Common myeloid progenitor, CD34-positive (primary cell): ENCODE measurements around the gene GUCY1A1.
A peak's percentile ranks its signal among the peaks of the same experiment; 100 is the strongest.

Source experiments
- CTCF ChIA-PET: fragments of 350-600 bp; sonication (Branson Sonifier 250); formaldehyde crosslinking; loops from one replicate; lab custom pipeline; 2021; ENCODE audit warnings: antibody characterized with exemption; lab: Charles Lee
- POLR2A ChIA-PET: fragments of 350-600 bp; sonication (Branson Sonifier 250); formaldehyde crosslinking; loops from one replicate; lab custom pipeline; 2021; ENCODE audit warnings: antibody characterized with exemption; lab: Charles Lee
- DNase-seq, 3 donors: peaks; one replicate each; pipeline versions ENCODE4 v3.0.0 to v3.0.0-alpha.2; 2013
- H3K27ac ChIP-seq, 2 experiments: 1 replicate in 1 of 2; 2 replicates in 1 of 2; pipeline ENCODE4 v1.7.0; 2013; ENCODE audit warnings: inconsistent platforms in 2 of 2, low read length in 2 of 2, mild to moderate bottlenecking in 2 of 2, low read depth in 1 of 2, moderate library complexity in 1 of 2; ENCODE audit not compliant: severe bottlenecking in 2 of 2, insufficient read depth in 1 of 2, poor library complexity in 1 of 2
- H3K27me3 ChIP-seq, 5 experiments: replicated peaks in 2 of 5; 1 replicate in 3 of 5; 2 replicates in 2 of 5; pipeline versions ENCODE4 v1.6.1 to v1.7.0; 2013; ENCODE audit warnings: low read length in 4 of 5, mild to moderate bottlenecking in 2 of 5, moderate library complexity in 2 of 5, inconsistent platforms in 1 of 5; ENCODE audit not compliant: insufficient read depth in 5 of 5, control insufficient read depth in 4 of 5
- H3K36me3 ChIP-seq, 4 experiments: 1 replicate in 2 of 4; 2 replicates in 2 of 4; pipeline versions ENCODE4 v1.6.1 to v1.7.0; 2013; ENCODE audit warnings: low read length in 3 of 4, control low read depth in 1 of 4, mild to moderate bottlenecking in 1 of 4; ENCODE audit not compliant: control insufficient read depth in 4 of 4, insufficient read depth in 4 of 4
- H3K4me1 ChIP-seq, 4 experiments: 1 replicate in 3 of 4; 2 replicates in 1 of 4; pipeline versions ENCODE4 v1.6.1 to v1.7.1; 2013; ENCODE audit warnings: low read length in 3 of 4, mild to moderate bottlenecking in 3 of 4, control low read depth in 1 of 4, inconsistent platforms in 1 of 4, moderate library complexity in 1 of 4; ENCODE audit not compliant: control insufficient read depth in 4 of 4, insufficient read depth in 4 of 4; ENCODE audit errors: control extremely low read depth in 1 of 4
- H3K4me3 ChIP-seq, 7 experiments: 1 replicate in 4 of 7; 2 replicates in 3 of 7; pipeline versions ENCODE4 v1.5.1 to v1.7.0; 2013; ENCODE audit warnings: mild to moderate bottlenecking in 7 of 7, low read length in 6 of 7, moderate library complexity in 6 of 7, inconsistent platforms in 2 of 7, low read depth in 2 of 7, control low read depth in 1 of 7; ENCODE audit not compliant: insufficient read depth in 4 of 7, control insufficient read depth in 1 of 7; ENCODE audit errors: extremely low read depth in 1 of 7
- H3K9me3 ChIP-seq, 5 experiments: 1 replicate in 4 of 5; 2 replicates in 1 of 5; pipeline versions ENCODE4 v1.6.1 to v1.7.1; 2013; ENCODE audit warnings: low read length in 4 of 5, mild to moderate bottlenecking in 2 of 5, inconsistent platforms in 1 of 5, low read depth in 1 of 5, moderate library complexity in 1 of 5; ENCODE audit not compliant: control insufficient read depth in 4 of 5, insufficient read depth in 2 of 5; ENCODE audit errors: control extremely low read depth in 1 of 5
- WGBS: methylation state at CpG from one replicate; pipeline ENCODE4 v1.1.5; 2013; ENCODE audit not compliant: insufficient coverage; 5-methylcytosine and 5-hydroxymethylcytosine counted together

GUCY1A1 gene

GRCh38 chr4:155741546-155741945 is 74.9 kb downstream of the GUCY1A1 start:
- no peak for DNase-seq
- POLR2A ChIA-PET = no interaction called here
- Histone ChIP-seq H3K4me3 (no peak overlapping the region), H3K36me3 (no peaks in the 10 kb centered on the region), H3K4me1 (no peaks in the 10 kb centered on the region), H3K27ac (no peak overlapping the region), H3K9me3 (no peaks in the 10 kb centered on the region), H3K27me3 (no peaks in the 10 kb centered on the region)
- CTCF ChIA-PET = interaction anchor here (0.6 to 4.1 kb wide), 6 partner anchors 8 to 93 kb away, joined by 3 to 22 read pairs (median 3); partner anchors contain the start of gene GUCY1B1
- 100% methylated on average over 1 of the region's 1 CpG for WGBS

GRCh38 chr4:155742310-155743015 is 75.8 kb downstream of the GUCY1A1 start:
- Histone ChIP-seq H3K9me3 (no peaks in the 10 kb centered on the region), H3K27ac (no peak overlapping the region), H3K36me3 (no peaks in the 10 kb centered on the region), H3K4me1 (no peaks in the 10 kb centered on the region), H3K4me3 (no peak overlapping the region), H3K27me3 (no peaks in the 10 kb centered on the region)
- 100% methylated on average over 1 of the region's 3 CpGs for WGBS
- CTCF ChIA-PET = interaction anchor here (0.6 to 4.1 kb wide), 5 partner anchors 13 to 94 kb away, joined by 3 to 22 read pairs (median 3); partner anchors contain the start of gene GUCY1B1
- no peak for DNase-seq
- POLR2A ChIA-PET = no interaction called here

- CTCF ChIA-PET = interaction anchor here (2.7 kb wide), 1 partner anchor 11 kb away, joined by 6 read pairs; no protein-coding TSS in a partner anchor
- no peak for DNase-seq
Measured at GRCh38 chr4:155745984-155746383, 79.3 kb downstream of the GUCY1A1 start.

GRCh38 chr4:155748039-155748438 is 81.4 kb downstream of the GUCY1A1 start:
- DNase-seq = no peak
- Histone ChIP-seq H3K4me3 (no peak overlapping the region), H3K27ac (no peak overlapping the region), H3K4me1 (no peaks in the 10 kb centered on the region), H3K9me3 (no peaks in the 10 kb centered on the region), H3K27me3 (no peaks in the 10 kb centered on the region), H3K36me3 (no peaks in the 10 kb centered on the region)
- ChIA-PET POLR2A (no interaction called here), CTCF (interaction anchor here (0.9 to 1.4 kb wide), 2 partner anchors 11 to 105 kb away, joined by 3 to 8 read pairs; no protein-coding TSS in a partner anchor)
- WGBS = 100% methylated on average over 2 of the region's 2 CpGs

More at GRCh38 chr4:155745984-155746383, 79.3 kb downstream of the GUCY1A1 start:
- POLR2A ChIA-PET = no interaction called here
- H3K4me1 ChIP-seq = no peaks in the 10 kb centered on the region
- no peaks in the 10 kb centered on the region for H3K27me3 ChIP-seq
- H3K4me3 ChIP-seq = no peak overlapping the region
- H3K27ac ChIP-seq = no peak overlapping the region
- no peaks in the 10 kb centered on the region for H3K36me3 ChIP-seq
- WGBS = 97% methylated on average over 3 of the region's 5 CpGs
- H3K9me3 ChIP-seq = no peaks in the 10 kb centered on the region

- CTCF ChIA-PET = interaction anchor here (0.6 to 1.4 kb wide), 2 partner anchors 12 to 79 kb away, joined by 4 to 8 read pairs; no protein-coding TSS in a partner anchor
- no peak overlapping the region for H3K27ac ChIP-seq
- no peaks in the 10 kb centered on the region for H3K36me3 ChIP-seq
- no peak for DNase-seq
- no peaks in the 10 kb centered on the region for H3K27me3 ChIP-seq
- POLR2A ChIA-PET = no interaction called here
- no peak overlapping the region for H3K4me3 ChIP-seq
- WGBS = 100% methylated on average over 2 of the region's 5 CpGs
- H3K4me1 ChIP-seq = no peaks in the 10 kb centered on the region
- H3K9me3 ChIP-seq = no peaks in the 10 kb centered on the region
Measured at GRCh38 chr4:155749041-155749440, 82.4 kb downstream of the GUCY1A1 start.

GRCh38 chr4:155751569-155751968 is 84.9 kb downstream of the GUCY1A1 start:
- H3K27ac ChIP-seq = no peak overlapping the region
- ChIA-PET CTCF (no interaction called here), POLR2A (no interaction called here)
- peaks cover 0 to 1% (median 0%) of the 10 kb centered on the region in 4 experiments for H3K4me1 ChIP-seq
- H3K27me3 ChIP-seq = no peaks in the 10 kb centered on the region
- DNase-seq = no peak
- WGBS = 78% methylated on average over 3 of the region's 5 CpGs
- H3K4me3 ChIP-seq = no peak overlapping the region
- H3K36me3 ChIP-seq = no peaks in the 10 kb centered on the region
- H3K9me3 ChIP-seq = no peaks in the 10 kb centered on the region

- peak overlapping the region in 1 of 7 experiments; percentile 42 for H3K4me3 ChIP-seq
- no peaks in the 10 kb centered on the region for H3K27me3 ChIP-seq
- WGBS = no CpG with 5 or more reads among the region's 1 CpG
- ChIA-PET POLR2A (interaction anchor here (1.4 to 1.5 kb wide), 2 partner anchors 12 to 82 kb away, joined by 3 to 4 read pairs; no protein-coding TSS in a partner anchor), CTCF (interaction anchor here (0.9 to 5.7 kb wide), 12 partner anchors 13 to 90 kb away, joined by 3 to 22 read pairs (median 5); no protein-coding TSS in a partner anchor)
- DNase-seq = peak in 2 of 3 donors; percentile 37 to 56
- H3K27ac ChIP-seq = peak overlapping the region; percentile 26 to 79
- no peaks in the 10 kb centered on the region for H3K9me3 ChIP-seq
- H3K4me1 ChIP-seq = peaks cover 5 to 42% (median 13%) of the 10 kb centered on the region in 4 experiments
- H3K36me3 ChIP-seq = no peaks in the 10 kb centered on the region
Measured at GRCh38 chr4:155757745-155758265, 91.2 kb downstream of the GUCY1A1 start.
